Subcutaneous abdominal adipose tissue (tissue), 5 donors: ENCODE measurements around the gene CD247.

ENCODE experiments used
- H3K27ac ChIP-seq: one replicate; pipeline ENCODE4 v1.7.0; 2013; ENCODE audit warnings: low read depth, mild to moderate bottlenecking, inconsistent platforms, low read length, moderate library complexity
- H3K27me3 ChIP-seq, 5 donors: one replicate each; pipeline ENCODE4 v1.7.0; 2013; ENCODE audit warnings: low read length in 5 of 5, inconsistent platforms in 1 of 5; ENCODE audit not compliant: control insufficient read depth in 5 of 5, insufficient read depth in 4 of 5
- H3K36me3 ChIP-seq, 5 donors: one replicate each; pipeline ENCODE4 v1.7.0; 2013; ENCODE audit warnings: low read length in 5 of 5; ENCODE audit not compliant: control insufficient read depth in 5 of 5, insufficient read depth in 5 of 5
- H3K4me1 ChIP-seq, 5 donors: one replicate each; pipeline ENCODE4 v1.7.0; 2013; ENCODE audit warnings: low read length in 5 of 5, mild to moderate bottlenecking in 3 of 5, moderate library complexity in 1 of 5; ENCODE audit not compliant: control insufficient read depth in 5 of 5, insufficient read depth in 5 of 5
- H3K4me3 ChIP-seq, 5 donors: one replicate each; pipeline ENCODE4 v1.7.0; 2013; ENCODE audit warnings: low read length in 5 of 5, low read depth in 1 of 5
- H3K9ac ChIP-seq, 5 donors: one replicate each; pipeline ENCODE4 v1.7.0; 2013; ENCODE audit warnings: low read length in 5 of 5, mild to moderate bottlenecking in 4 of 5, moderate library complexity in 3 of 5
- H3K9me3 ChIP-seq, 5 donors: one replicate each; pipeline ENCODE4 v1.7.0; 2013; ENCODE audit warnings: low read length in 5 of 5; ENCODE audit not compliant: control insufficient read depth in 5 of 5
- donor health status: healthy.
- donor health status: healthy.
- donor health status: healthy.
- donor health status: healthy.
- donor health status: healthy.

The CD247 gene

DNA sequence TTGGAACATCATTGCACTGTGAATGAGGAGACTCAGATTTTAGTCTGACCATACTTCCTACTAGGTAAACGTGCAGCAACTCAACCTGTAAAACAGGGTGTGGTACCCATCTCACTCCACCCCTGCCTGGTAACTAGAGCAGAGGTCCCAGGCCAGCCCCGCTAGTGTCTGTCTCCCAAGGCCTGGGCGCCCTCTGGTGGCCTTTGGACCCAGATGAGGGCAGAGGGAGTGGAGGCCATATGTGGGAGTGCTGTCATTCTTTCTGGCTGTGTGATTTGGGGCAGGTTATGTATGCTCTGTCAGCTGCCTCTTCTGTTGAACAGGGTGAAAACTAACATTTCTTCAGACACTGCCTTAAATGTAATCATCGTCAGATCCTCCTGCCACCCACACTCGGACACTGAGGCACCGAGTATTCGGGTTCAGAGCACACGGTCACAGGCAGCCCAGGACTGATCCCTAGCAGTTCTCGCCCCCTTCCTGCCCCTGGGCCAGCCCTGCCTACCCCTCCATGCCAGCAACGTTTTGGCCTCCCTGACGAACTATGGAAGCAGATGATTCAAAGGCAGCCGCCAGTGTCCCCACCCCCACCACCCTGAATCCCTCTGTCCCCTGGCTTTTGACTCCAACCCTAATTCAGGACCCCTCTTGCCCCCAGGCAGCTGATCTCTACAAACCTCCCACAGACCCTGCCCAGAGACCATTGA is 76.0 kb downstream of the CD247 start:
- H3K4me1 ChIP-seq: peaks cover 0 to 15% (median 10%) of the 10 kb centered on the region in 5 donors
- no peak overlapping the region for H3K27ac ChIP-seq
- H3K27me3 ChIP-seq: peaks cover 5 to 22% (median 14%) of the 10 kb centered on the region in 5 donors
- no peaks in the 10 kb centered on the region for H3K9me3 ChIP-seq
- H3K4me3 ChIP-seq: no peak overlapping the region
- H3K36me3 ChIP-seq: no peaks in the 10 kb centered on the region
- no peak overlapping the region for H3K9ac ChIP-seq

DNA sequence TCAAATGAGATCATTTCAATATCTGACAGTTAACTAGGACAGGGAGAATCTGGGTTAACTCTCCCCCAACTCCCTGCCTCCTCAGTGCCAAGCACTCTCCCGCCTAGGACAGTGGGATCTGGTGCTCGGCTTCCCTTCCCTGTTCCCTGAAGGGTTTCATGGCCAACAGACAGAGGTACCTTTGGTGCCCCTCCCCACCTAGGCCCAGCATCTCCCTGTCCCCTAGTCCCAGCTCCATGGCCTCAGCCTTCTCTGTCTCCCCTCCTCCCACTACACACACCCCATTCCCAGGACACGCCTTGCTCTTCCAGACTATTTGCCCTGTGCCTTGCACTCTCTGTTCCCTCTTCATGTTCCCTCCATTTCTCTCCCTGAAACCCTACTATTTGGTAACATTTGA is 77.1 kb downstream of the CD247 start:
- Histone ChIP-seq H3K9me3 (no peaks in the 10 kb centered on the region), H3K4me3 (no peak overlapping the region), H3K27ac (no peak overlapping the region), H3K36me3 (no peaks in the 10 kb centered on the region), H3K27me3 (peaks cover 5 to 22% (median 14%) of the 10 kb centered on the region in 5 donors), H3K9ac (no peak overlapping the region), H3K4me1 (peaks cover 0 to 14% (median 10%) of the 10 kb centered on the region in 5 donors)

DNA sequence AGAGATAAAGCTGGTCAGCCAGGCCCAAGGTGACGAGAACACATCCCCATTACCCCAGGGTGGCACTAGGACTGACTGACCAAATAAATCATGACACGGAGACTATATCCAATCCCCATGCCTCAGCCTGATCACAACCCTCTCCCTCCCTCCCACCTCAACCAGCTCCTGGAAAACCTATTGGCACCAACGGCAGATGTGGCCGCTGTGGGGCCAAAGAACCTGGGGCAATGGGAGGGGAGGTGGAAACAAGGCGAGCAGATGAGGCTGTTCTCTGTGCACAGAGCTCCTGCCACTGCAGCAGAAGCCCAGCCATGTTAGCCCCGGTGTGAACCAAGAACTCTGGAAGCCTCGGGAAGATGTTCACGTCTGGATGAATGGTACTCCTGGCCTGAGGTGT is 77.6 kb downstream of the CD247 start:
- H3K27me3 ChIP-seq: peaks cover 5 to 18% (median 14%) of the 10 kb centered on the region in 5 donors
- H3K36me3 ChIP-seq: no peaks in the 10 kb centered on the region
- no peaks in the 10 kb centered on the region for H3K9me3 ChIP-seq
- H3K27ac ChIP-seq: no peak overlapping the region
- peaks cover 0 to 14% (median 10%) of the 10 kb centered on the region in 5 donors for H3K4me1 ChIP-seq
- no peak overlapping the region for H3K4me3 ChIP-seq
- H3K9ac ChIP-seq: no peak overlapping the region

DNA sequence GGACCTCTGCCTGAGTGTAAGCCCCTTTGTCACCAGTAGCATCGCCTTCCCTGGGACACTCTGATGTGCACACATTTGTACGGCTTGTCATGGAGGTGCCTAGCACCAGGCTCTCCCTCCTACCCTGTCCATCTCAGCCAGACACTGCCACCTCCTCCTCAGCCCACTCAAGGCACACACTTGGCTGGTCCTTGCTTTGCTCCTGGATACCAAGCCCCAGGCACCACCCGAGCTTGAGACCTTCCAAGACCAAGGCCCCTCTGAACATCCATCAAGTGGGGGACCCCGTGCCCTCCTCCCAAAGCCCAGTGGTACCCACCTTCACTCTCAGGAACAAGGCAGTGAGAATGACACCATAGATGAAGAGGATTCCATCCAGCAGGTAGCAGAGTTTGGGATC is 78.0 kb downstream of the CD247 start:
- H3K4me1 ChIP-seq: peaks cover 0 to 14% (median 10%) of the 10 kb centered on the region in 5 donors
- H3K27ac ChIP-seq: no peak overlapping the region
- peaks cover 0 to 3% (median 0%) of the 10 kb centered on the region in 5 donors for H3K9me3 ChIP-seq
- no peak overlapping the region for H3K4me3 ChIP-seq
- H3K36me3 ChIP-seq: no peaks in the 10 kb centered on the region
- peaks cover 5 to 17% (median 14%) of the 10 kb centered on the region in 5 donors for H3K27me3 ChIP-seq
- H3K9ac ChIP-seq: no peak overlapping the region

DNA sequence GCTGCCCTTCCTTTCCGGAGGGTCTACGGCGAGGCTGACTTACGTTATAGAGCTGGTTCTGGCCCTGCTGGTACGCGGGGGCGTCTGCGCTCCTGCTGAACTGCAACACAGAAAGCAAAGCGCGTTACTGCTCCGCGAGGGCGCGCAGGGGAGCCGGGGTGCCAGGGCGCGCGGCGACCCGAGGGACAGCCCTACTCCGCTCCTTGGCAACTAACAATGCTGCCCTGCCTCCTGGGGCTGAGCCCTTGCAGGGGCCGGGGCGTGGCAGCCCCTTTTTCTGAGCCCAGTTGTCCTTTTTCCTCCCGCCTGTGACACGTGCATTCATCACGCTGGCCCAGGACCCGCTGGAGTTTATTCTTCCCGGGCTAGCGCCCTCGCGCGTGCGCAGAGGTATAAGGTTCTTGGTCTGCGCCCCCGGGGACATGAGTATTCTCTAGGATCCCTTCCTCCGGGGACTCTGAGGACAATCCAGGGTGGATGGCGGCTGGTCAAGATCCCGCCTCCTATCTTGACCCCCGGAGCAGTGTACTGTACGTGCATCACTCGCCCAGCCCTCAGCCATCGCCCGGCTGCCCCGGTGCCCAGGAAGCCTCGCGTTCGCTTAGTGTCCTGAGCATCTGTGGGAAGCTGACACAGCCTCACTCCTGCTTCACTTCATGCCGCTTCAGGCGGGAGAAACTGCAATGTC is 78.9 kb downstream of the CD247 start:
- Histone ChIP-seq H3K4me1 (peaks cover 0 to 14% (median 10%) of the 10 kb centered on the region in 5 donors), H3K4me3 (peak overlapping the region; percentile 37 to 72 (median 52)), H3K27me3 (peaks cover 5 to 20% (median 14%) of the 10 kb centered on the region in 5 donors), H3K9me3 (peaks cover 0 to 4% (median 0%) of the 10 kb centered on the region in 5 donors), H3K9ac (no peak overlapping the region), H3K27ac (no peak overlapping the region), H3K36me3 (no peaks in the 10 kb centered on the region)

DNA sequence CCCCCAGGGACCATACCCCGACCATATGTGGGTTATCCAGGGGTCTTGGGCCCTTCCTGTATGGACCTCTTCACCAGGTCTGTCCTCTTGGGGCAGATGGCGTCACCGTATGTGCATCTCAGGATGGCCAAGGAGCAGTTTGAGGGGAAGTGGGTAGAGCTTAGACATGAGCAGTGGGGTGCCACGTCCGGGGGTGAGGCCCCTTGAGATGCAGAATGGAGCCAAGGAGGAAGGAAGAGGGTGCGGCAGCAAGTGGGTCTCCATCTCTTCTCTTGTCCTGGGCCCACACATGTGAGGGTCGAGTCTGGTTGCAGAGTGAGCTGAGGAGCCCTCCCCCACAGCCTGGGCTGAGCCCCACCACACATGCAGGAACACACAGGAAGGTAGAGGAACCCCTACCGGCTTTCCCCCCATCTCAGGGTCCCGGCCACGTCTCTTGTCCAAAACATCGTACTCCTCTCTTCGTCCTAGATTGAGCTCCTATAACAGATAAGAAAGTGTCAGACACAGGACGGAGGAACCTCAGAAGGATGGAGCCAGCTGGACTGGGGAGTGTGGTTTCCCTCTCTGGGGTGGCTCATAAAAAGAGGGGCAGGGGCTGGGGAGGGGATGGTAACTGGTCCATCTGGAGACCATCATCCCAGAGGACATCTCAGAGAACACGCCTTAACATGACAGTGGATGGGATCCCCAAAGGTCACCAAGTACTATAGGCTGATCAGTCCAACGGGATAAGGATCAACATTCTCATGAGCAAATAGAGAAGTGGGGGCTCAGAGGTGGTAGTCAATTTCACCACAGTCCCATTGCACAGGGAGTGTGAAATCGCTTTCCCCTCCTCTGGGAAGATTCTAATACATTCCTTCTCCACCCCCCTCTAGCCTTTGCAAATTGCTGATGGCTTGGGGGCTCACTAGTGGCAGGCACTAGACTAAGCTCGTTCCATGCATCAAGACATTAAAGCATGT is 79.9 kb downstream of the CD247 start:
- Histone ChIP-seq H3K4me3 (peak overlapping the region in 3 of 5 donors; percentile 37 to 65 (median 52)), H3K27ac (no peak overlapping the region), H3K9ac (no peak overlapping the region), H3K36me3 (no peaks in the 10 kb centered on the region), H3K9me3 (peaks cover 0 to 4% (median 0%) of the 10 kb centered on the region in 5 donors), H3K27me3 (peaks cover 5 to 20% (median 14%) of the 10 kb centered on the region in 5 donors), H3K4me1 (peaks cover 0 to 14% (median 10%) of the 10 kb centered on the region in 5 donors)

DNA sequence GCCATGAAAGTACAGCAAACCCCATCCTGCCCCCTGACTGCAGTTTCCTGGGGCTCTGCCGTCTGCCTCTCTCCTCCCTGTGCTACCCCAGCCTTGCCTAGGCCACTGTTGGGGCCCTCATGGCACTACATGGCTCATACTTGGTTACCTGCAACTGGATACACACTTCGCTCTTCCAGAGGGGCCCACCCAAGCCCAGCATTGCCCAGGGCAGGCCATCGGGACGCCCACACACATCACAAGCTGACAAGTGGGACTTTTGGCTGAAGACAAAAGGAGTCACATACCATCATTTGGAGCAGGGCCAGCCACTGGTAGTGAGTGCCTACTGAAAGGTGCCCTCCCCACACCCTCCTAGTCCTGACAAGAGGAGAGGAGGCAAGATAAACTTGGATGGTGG is 82.8 kb downstream of the CD247 start:
- peaks cover 0 to 4% (median 0%) of the 10 kb centered on the region in 5 donors for H3K9me3 ChIP-seq
- no peaks in the 10 kb centered on the region for H3K36me3 ChIP-seq
- H3K9ac ChIP-seq: no peak overlapping the region
- H3K27ac ChIP-seq: no peak overlapping the region
- H3K27me3 ChIP-seq: peaks cover 5 to 18% (median 13%) of the 10 kb centered on the region in 5 donors
- peaks cover 0 to 10% (median 10%) of the 10 kb centered on the region in 5 donors for H3K4me1 ChIP-seq
- no peak overlapping the region for H3K4me3 ChIP-seq

DNA sequence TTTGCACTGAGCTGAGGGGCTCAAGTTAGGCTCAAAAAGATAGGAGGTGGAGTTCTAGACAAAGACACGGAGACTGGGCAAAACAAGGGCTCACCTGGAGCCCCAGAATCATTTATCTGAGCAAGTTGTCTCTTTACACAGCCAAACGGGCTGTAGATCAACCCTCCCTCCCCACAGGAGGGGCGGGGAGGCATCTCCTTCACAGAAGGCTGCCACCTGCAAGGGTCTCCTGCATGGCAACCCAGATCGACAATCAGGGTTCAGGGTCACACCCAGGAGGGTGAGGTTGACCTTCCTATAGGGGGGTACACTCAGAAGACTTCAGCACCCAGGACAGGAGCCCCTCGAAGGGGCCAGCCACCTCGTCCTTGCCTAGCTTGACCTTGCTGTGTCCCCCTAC is 84.0 kb downstream of the CD247 start:
- Histone ChIP-seq H3K4me3 (no peak overlapping the region), H3K27ac (no peak overlapping the region), H3K9ac (no peak overlapping the region), H3K4me1 (peaks cover 0 to 5% (median 4%) of the 10 kb centered on the region in 5 donors), H3K36me3 (no peaks in the 10 kb centered on the region), H3K9me3 (peaks cover 0 to 4% (median 0%) of the 10 kb centered on the region in 5 donors), H3K27me3 (peaks cover 5 to 15% (median 9%) of the 10 kb centered on the region in 5 donors)

DNA sequence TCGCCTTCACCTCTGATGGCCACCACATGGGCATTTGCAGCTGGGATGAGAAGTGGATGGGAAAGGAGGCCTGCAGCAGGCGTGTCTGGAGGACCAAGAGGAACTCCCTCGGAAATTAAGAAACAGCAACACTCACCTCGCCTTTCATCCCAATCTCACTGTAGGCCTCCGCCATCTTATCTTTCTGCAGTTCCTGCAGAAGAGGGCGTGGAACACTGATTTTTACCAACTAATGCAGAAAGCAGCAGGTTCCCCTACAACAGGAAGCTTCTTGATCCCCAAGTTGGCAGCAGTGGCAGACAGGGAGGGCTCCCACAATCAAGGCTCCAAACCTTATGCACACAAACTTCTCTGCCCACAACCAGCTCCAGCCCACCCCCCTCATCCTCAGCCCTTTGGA is 84.4 kb downstream of the CD247 start:
- no peak overlapping the region for H3K9ac ChIP-seq

More for the DNA sequence above, 84.4 kb downstream of the CD247 start:
- Histone ChIP-seq H3K27ac (no peak overlapping the region), H3K9me3 (peaks cover 0 to 4% (median 0%) of the 10 kb centered on the region in 5 donors), H3K4me3 (no peak overlapping the region), H3K36me3 (no peaks in the 10 kb centered on the region), H3K4me1 (peaks cover 0 to under 1% (median under 1%) of the 10 kb centered on the region in 5 donors), H3K27me3 (peaks cover 1 to 12% (median 6%) of the 10 kb centered on the region in 5 donors)
